HUES6 (cell line): ENCODE data around the gene CLEC12A.
"Not testable (repeated sequence)": the region's sequence is repeated elsewhere in the genome, so short reads cannot be mapped to it uniquely, and the experiment has no call there.

Source experiments
- H3K27ac ChIP-seq: 2 replicates; pipeline ENCODE4 v1.7.0; 2013; ENCODE audit warnings: low read depth, mild to moderate bottlenecking, low read length, inconsistent platforms
- H3K27me3 ChIP-seq: 2 replicates; pipeline ENCODE4 v1.6.1; 2013; ENCODE audit warnings: low read length; ENCODE audit not compliant: control insufficient read depth, insufficient read depth
- H3K36me3 ChIP-seq: 2 replicates; pipeline ENCODE4 v1.6.1; 2013; ENCODE audit warnings: low read length; ENCODE audit not compliant: control insufficient read depth, insufficient read depth
- H3K4me1 ChIP-seq: 2 replicates; pipeline ENCODE4 v1.6.1; 2013; ENCODE audit warnings: low read length; ENCODE audit not compliant: control insufficient read depth, insufficient read depth
- H3K4me3 ChIP-seq: 2 replicates; pipeline ENCODE4 v1.5.1; 2013; ENCODE audit warnings: low read depth, low read length
- H3K9ac ChIP-seq: one replicate; pipeline ENCODE4 v1.6.1; 2013; ENCODE audit warnings: mild to moderate bottlenecking, low read length
- H3K9me3 ChIP-seq: 2 replicates; pipeline ENCODE4 v1.6.1; 2013; ENCODE audit warnings: low read depth, low read length; ENCODE audit not compliant: control insufficient read depth, insufficient read depth

The CLEC12A gene

DNA sequence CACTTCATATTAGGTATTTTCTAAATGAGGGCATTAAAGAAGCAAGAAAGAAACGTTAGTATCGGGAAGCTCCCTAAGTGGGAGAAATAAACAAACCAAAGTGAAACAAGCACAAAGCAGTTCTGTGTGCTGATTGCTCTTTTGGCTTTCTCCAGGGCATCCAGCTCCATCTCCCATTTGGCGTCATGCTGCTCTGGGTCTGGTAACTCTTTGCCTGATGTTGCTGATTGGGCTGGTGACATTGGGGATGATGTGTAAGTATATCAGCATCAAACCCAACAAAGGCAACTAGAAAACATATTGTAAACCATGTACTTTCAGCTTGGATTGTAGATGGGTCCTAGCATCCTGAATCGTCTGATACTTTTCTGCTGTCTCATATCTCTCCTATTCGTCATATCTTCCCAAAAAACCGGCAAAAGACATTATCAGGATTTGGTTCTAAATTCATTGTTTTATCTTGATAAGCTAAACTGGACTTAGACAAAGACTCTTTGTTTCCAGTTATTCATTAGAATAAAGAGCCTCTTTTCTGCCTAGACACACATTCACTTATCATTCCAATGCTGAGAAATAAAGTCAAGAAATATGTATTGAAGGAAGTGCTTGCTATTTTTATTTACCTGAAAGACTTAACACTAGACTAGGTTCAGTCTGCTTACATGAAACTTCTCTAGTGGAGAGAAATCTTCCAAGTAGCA, 41.6 kb downstream of the CLEC12A start:
- H3K36me3 ChIP-seq = no peaks in the 10 kb centered on the region
- H3K27ac ChIP-seq = no peak overlapping the region
- H3K4me1 ChIP-seq = peaks cover 4% of the 10 kb centered on the region
- H3K9me3 ChIP-seq = no peaks in the 10 kb centered on the region
- H3K9ac ChIP-seq = no peak overlapping the region
- no peak overlapping the region for H3K4me3 ChIP-seq
- no peaks in the 10 kb centered on the region for H3K27me3 ChIP-seq

DNA sequence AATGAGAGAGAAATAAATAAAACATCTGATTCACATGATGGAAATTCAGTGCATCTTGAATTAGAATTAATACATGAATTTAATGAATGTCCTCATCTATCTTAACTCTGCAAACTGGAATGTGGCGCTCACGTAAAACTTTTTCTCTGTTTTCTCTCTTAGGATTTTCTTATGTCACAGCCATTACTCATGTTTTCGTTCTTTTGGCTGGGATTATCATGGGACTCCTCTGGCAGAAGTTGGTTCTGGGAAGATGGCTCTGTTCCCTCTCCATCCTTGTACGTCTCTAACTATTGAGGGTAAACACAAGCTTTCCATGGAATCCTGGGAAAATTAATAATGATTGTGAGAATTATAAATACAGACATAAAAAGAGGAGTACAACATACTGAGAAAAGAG, 44.2 kb downstream of the CLEC12A start:
- no peak overlapping the region for H3K9ac ChIP-seq
- no peaks in the 10 kb centered on the region for H3K36me3 ChIP-seq
- H3K9me3 ChIP-seq = no peaks in the 10 kb centered on the region
- H3K27ac ChIP-seq = no peak overlapping the region
- peaks cover 4% of the 10 kb centered on the region for H3K4me1 ChIP-seq
- H3K27me3 ChIP-seq = no peaks in the 10 kb centered on the region
- H3K4me3 ChIP-seq = no peak overlapping the region

GRCh38 chr12:10016881-10017280, 45.7 kb downstream of the CLEC12A start:
- Histone ChIP-seq H3K27ac (no peak overlapping the region), H3K4me3 (no peak overlapping the region), H3K4me1 (peaks cover 4% of the 10 kb centered on the region), H3K9ac (no peak overlapping the region), H3K9me3 (no peaks in the 10 kb centered on the region), H3K27me3 (no peaks in the 10 kb centered on the region), H3K36me3 (no peaks in the 10 kb centered on the region)

- no peak overlapping the region for H3K9ac ChIP-seq
- H3K27me3 ChIP-seq = no peaks in the 10 kb centered on the region
- H3K36me3 ChIP-seq = no peaks in the 10 kb centered on the region
- no peaks in the 10 kb centered on the region for H3K9me3 ChIP-seq
- H3K4me3 ChIP-seq = no peak overlapping the region
- peaks cover 4% of the 10 kb centered on the region for H3K4me1 ChIP-seq
- H3K27ac ChIP-seq = no peak overlapping the region
Observed at GRCh38 chr12:10018386-10018785, 47.2 kb downstream of the CLEC12A start.

GRCh38 chr12:10021342-10021741, 50.1 kb downstream of the CLEC12A start:
- no peaks in the 10 kb centered on the region for H3K9me3 ChIP-seq
- no peaks in the 10 kb centered on the region for H3K36me3 ChIP-seq
- no peak overlapping the region for H3K9ac ChIP-seq
- no peaks in the 10 kb centered on the region for H3K27me3 ChIP-seq
- no peak overlapping the region for H3K4me3 ChIP-seq
- peaks cover 4% of the 10 kb centered on the region for H3K4me1 ChIP-seq
- no peak overlapping the region for H3K27ac ChIP-seq

DNA sequence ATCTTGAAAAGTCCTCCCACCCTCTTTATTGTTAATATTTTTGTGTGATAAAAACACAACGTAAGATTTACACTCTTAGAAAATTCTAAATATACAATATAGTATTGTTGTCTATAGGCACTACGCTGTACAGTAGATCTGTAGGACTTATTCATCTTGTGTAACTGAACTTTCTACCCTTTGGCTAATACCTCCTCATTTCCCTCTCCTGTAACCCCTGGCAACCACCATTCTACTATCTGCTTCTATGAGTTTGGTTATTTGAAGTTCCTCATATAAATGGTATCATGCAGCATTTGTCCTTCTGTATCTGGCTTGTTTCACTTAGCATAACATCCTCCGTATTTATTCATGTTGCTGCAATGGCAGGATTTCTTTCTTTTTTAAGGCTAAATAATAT, 54.0 kb downstream of the CLEC12A start:
- Histone ChIP-seq H3K9me3 (peaks cover 9% of the 10 kb centered on the region; the same call in 1 of the 2 replicates), H3K9ac (no peak overlapping the region), H3K4me3 (no peak overlapping the region), H3K27ac (no peak overlapping the region), H3K27me3 (no peaks in the 10 kb centered on the region), H3K36me3 (no peaks in the 10 kb centered on the region), H3K4me1 (no peaks in the 10 kb centered on the region)

DNA sequence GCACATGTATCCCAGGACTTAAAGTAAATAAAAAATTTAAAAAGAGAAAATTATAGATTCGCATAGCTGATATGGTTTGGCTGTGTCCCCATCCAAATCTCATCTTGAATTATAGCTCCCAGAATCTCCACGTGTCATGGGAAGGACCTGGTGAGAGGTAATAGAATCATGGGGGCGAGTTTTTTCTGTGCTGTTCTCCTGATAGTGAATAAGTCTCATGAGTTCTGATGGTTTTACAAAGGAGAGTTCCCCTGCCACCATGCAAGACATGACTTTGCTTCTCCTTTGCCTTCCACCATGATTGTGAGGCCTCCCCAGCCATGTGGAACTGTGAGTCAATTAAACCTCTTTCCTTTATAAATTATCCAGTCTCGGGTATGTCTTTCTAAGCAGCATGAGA, 55.5 kb downstream of the CLEC12A start:
- not testable (repeated sequence) for H3K4me1 ChIP-seq, H3K36me3 ChIP-seq, H3K4me3 ChIP-seq, H3K27ac ChIP-seq, H3K27me3 ChIP-seq, H3K9ac ChIP-seq
- H3K9me3 ChIP-seq = peaks cover 15% of the 10 kb centered on the region

DNA sequence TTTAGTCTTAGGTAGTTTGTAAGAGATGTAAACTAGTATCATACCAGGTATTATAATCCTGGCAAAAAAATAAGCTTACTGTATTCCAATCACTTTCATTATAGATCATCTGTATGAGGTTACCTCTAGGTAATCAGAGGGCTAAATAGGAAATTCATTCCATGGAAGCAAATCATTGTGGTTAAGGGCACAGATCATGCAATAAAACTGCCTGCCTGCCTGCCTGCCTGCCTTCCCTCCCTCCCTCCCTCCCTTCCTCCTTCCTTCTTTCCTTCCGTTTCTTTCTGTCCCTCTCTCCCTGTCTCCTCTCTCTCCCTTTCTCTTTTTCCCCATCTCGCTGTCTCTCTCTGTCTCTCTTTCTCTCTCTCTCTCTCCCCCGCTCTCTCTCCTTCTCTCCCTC, 56.1 kb downstream of the CLEC12A start:
- Histone ChIP-seq H3K9me3 (peaks cover 15% of the 10 kb centered on the region), H3K27ac (no peak overlapping the region), H3K27me3 (no peaks in the 10 kb centered on the region), H3K4me3 (no peak overlapping the region), H3K4me1 (no peaks in the 10 kb centered on the region), H3K9ac (no peak overlapping the region), H3K36me3 (no peaks in the 10 kb centered on the region)

DNA sequence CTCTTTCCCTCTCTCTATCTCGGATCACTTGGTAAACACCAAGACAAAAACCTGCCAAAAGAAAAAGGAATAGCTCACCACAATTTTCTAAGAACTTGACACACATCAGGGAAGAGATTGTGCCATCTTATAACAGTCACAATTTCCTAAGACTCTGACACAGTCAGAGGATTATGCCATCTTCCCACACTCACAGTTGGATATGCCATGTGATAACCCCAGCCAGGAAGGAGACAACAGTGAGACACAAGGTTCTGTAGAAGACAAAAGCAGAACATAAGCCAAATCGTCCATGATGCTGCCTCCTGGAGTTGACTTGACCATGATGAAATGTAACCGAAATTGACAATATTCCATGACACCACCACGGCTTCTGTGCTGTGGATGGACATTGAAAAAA, 56.5 kb downstream of the CLEC12A start:
- no peak overlapping the region for H3K9ac ChIP-seq
- H3K36me3 ChIP-seq = no peaks in the 10 kb centered on the region
- peaks cover 15% of the 10 kb centered on the region for H3K9me3 ChIP-seq
- no peak overlapping the region for H3K4me3 ChIP-seq
- no peaks in the 10 kb centered on the region for H3K4me1 ChIP-seq
- no peak overlapping the region for H3K27ac ChIP-seq
- no peaks in the 10 kb centered on the region for H3K27me3 ChIP-seq

DNA sequence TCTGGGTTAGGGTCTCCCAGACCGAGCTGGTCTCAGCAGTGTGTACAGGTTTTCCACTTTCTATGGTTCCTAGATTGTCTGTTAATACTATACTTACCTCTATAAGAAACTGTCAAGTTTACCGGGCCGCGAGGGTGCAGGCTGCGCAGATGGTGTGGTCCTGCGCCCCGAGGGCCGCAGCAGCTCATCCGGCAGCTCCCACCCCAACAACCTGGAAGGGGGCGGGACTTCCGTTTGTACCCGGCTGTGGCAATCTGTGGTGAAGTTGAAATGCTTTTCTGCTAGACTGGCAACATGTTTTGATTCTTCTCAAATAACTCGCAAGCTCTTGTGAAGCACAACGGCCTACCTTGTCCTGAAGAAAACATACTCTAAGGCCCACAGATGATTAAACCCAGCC, 59.2 kb downstream of the CLEC12A start, which contains the start of gene CLEC9A:
Gene CLEC9A, plus strand, starts transcription at position 237 of the 400 bp plus-strand sequence. CDS start 22,006 bp downstream, outside the sequence.
- Histone ChIP-seq H3K9me3 (peaks cover 15% of the 10 kb centered on the region), H3K27me3 (no peaks in the 10 kb centered on the region), H3K9ac (no peak within 1 kb of the TSS), H3K4me3 (no peak within 1 kb of the TSS), H3K36me3 (no peaks in the 10 kb centered on the region), H3K27ac (no peak within 1 kb of the TSS), H3K4me1 (no peaks in the 10 kb centered on the region)

GRCh38 chr12:10031321-10031720, 60.1 kb downstream of the CLEC12A start:
- Histone ChIP-seq H3K36me3 (no peaks in the 10 kb centered on the region), H3K9ac (no peak overlapping the region), H3K27me3 (no peaks in the 10 kb centered on the region), H3K4me1 (no peaks in the 10 kb centered on the region), H3K27ac (no peak overlapping the region), H3K4me3 (no peak overlapping the region), H3K9me3 (peaks cover 15% of the 10 kb centered on the region)
